ENCODE measurements around the gene ADAMTS1. TPM values are rescaled to one million over a fixed set of nuclear protein-coding genes. Genes with fewer than 3 reads are reported as not detected.

Gene ADAMTS1
- total RNA-seq, 1 donor: 589 TPM

- DNase-seq (ENCODE audit: low read depth): no peak
- H3K4me3 ChIP-seq (ENCODE audit: low read depth, low read length): peak overlapping the region; percentile 99
- no peak for TF ChIP-seq CTCF (IDR thresholded peaks at IDR 0.05; ENCODE audit: insufficient read depth, low read depth, low read length)
Measured at GRCh38 chr21:26840201-26840600, 5.0 kb downstream of the ADAMTS1 start.

GRCh38 chr21:26837539-26837938 lies 7.7 kb downstream of the ADAMTS1 start:
- no peak for DNase-seq (ENCODE audit: low read depth)

GRCh38 chr21:26836528-26836927 lies 8.7 kb downstream of the ADAMTS1 start:
- DNase-seq (ENCODE audit: low read depth): peak; percentile 44
- no peak overlapping the region for H3K4me3 ChIP-seq (ENCODE audit: low read depth, low read length)
- no peak for TF ChIP-seq CTCF (IDR thresholded peaks at IDR 0.05; ENCODE audit: insufficient read depth, low read depth, low read length)

More at GRCh38 chr21:26837539-26837938, 7.7 kb downstream of the ADAMTS1 start:
- TF ChIP-seq CTCF (IDR thresholded peaks at IDR 0.05; ENCODE audit: insufficient read depth, low read depth, low read length): no peak
- H3K4me3 ChIP-seq (ENCODE audit: low read depth, low read length): peak overlapping the region; percentile 7

- no peak for DNase-seq (ENCODE audit: low read depth)
- no peak for TF ChIP-seq CTCF (IDR thresholded peaks at IDR 0.05; ENCODE audit: insufficient read depth, low read depth, low read length)
Measured at GRCh38 chr21:26835714-26836265, 9.4 kb downstream of the ADAMTS1 start.

GRCh38 chr21:26835027-26835713 lies 10.0 kb downstream of the ADAMTS1 start:
- no peak overlapping the region for H3K4me3 ChIP-seq (ENCODE audit: low read depth, low read length)
- TF ChIP-seq CTCF (IDR thresholded peaks at IDR 0.05; ENCODE audit: insufficient read depth, low read depth, low read length): no peak
- DNase-seq (ENCODE audit: low read depth): peak; percentile 96

More at GRCh38 chr21:26835714-26836265, 9.4 kb downstream of the ADAMTS1 start:
- no peak overlapping the region for H3K4me3 ChIP-seq (ENCODE audit: low read depth, low read length)

- DNase-seq (ENCODE audit: low read depth): peak; percentile 71
- TF ChIP-seq CTCF (IDR thresholded peaks at IDR 0.05; ENCODE audit: insufficient read depth, low read depth, low read length): peak; percentile 54
- no peak overlapping the region for H3K4me3 ChIP-seq (ENCODE audit: low read depth, low read length)
Measured at GRCh38 chr21:26834181-26834905, 10.9 kb downstream of the ADAMTS1 start.
